GM12801 (cell line): ENCODE results near the gene HSPA12B.

Source experiments
- TF ChIP-seq, protein P1 (sequence below): IDR thresholded peaks from one replicate; pipeline ENCODE4 v1.5.1; 2011; ENCODE audit warnings: control low read depth; ENCODE audit not compliant: insufficient read length; ENCODE audit errors: extremely low read depth

Gene HSPA12B

GRCh38 chr20:3777381-3777715, 44.9 kb downstream of the HSPA12B start:
- TF ChIP-seq, protein P1, sequence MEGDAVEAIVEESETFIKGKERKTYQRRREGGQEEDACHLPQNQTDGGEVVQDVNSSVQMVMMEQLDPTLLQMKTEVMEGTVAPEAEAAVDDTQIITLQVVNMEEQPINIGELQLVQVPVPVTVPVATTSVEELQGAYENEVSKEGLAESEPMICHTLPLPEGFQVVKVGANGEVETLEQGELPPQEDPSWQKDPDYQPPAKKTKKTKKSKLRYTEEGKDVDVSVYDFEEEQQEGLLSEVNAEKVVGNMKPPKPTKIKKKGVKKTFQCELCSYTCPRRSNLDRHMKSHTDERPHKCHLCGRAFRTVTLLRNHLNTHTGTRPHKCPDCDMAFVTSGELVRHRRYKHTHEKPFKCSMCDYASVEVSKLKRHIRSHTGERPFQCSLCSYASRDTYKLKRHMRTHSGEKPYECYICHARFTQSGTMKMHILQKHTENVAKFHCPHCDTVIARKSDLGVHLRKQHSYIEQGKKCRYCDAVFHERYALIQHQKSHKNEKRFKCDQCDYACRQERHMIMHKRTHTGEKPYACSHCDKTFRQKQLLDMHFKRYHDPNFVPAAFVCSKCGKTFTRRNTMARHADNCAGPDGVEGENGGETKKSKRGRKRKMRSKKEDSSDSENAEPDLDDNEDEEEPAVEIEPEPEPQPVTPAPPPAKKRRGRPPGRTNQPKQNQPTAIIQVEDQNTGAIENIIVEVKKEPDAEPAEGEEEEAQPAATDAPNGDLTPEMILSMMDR, result no peak

- TF ChIP-seq, protein P1, result no peak
Observed at GRCh38 chr20:3777716-3778629, 45.5 kb downstream of the HSPA12B start.

DNA sequence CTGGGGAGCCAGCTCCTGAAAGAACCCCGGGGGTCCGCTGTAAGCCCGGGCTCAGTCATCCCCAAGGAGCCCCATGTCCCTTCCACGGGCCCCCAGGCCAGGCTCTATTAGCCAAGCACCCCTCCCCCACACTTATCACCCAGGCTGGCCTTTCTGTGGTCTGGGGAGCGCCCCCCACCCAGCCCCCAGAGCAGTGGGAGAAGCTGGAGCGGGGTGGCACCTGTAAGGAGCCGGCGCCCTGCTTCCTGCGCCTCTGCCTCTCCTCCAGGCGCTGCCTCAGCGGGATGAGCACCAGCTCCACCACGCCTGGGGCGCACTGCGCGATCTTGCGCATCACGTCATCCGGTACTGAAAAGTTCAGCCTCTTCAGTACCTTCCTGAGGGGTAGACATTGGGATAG, 46.5 kb downstream of the HSPA12B start:
- TF ChIP-seq, protein P1, result no peak

GRCh38 chr20:3781153-3781910, 48.8 kb downstream of the HSPA12B start, which contains the start of gene SPEF1:
Gene SPEF1, minus strand, starts transcription at chr20:3781448. Its CDS starts 161 bp downstream, at chr20:3781287.
- TF ChIP-seq, protein P1, result no peak

- TF ChIP-seq, protein P1, result no peak
Observed at GRCh38 chr20:3782597-3782996, 50.1 kb downstream of the HSPA12B start.

DNA sequence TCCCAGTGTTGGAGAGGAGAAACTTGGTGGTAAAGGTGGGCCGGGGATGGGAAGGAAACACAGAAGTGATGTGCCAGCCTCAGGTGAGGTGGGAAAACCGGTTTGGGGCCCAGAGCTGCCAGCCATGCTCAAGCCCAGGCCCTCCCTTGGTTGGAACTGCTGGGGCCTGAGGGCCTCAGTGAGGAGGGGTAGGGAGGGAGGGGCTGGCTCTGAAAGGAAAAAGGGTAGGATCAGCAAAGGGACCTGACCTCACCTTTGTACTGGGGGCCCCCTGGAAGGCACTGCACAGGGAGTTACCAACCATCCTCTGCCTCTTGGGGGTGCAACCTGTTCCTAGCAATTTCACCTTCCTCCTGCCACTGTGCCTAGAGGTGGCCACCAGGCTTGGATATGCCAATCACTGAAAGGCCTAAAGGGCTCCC, 50.6 kb downstream of the HSPA12B start:
- TF ChIP-seq, protein P1, result no peak

- TF ChIP-seq, protein P1, result no peak
Observed at GRCh38 chr20:3783511-3784195, 51.2 kb downstream of the HSPA12B start.
